Coronary artery (tissue), 2 donors: Measurements from ENCODE around the gene LTC4S.

Experiments
- DNase-seq: peaks from one replicate; pipeline ENCODE4 v3.0.0-alpha.2; 2017; ENCODE audit warnings: low spot score
- H3K27ac ChIP-seq, 2 donors: fragments of 200-600 bp; sonication (generic); one replicate each; pipeline ENCODE4 v1.5.1; 2016 to 2019
- H3K4me3 ChIP-seq: fragments of 200-600 bp; sonication (generic); 2 replicates; pipeline ENCODE4 v1.5.1; 2016; ENCODE audit warnings: mild to moderate bottlenecking, moderate library complexity
- CTCF ChIP-seq: fragments of 200-600 bp; sonication (generic); IDR thresholded peaks from one replicate; pipeline ENCODE4 v1.5.1; 2019; ENCODE audit warnings: antibody characterized with exemption

The LTC4S gene

GRCh38 chr5:179769796-179770195 lies 24.0 kb upstream of the LTC4S start:
- Histone ChIP-seq H3K27ac (no peak overlapping the region), H3K4me3 (no peak overlapping the region)
- no peak for TF ChIP-seq CTCF
- DNase-seq = no peak

- Histone ChIP-seq H3K4me3 (no peak overlapping the region), H3K27ac (no peak overlapping the region)
- DNase-seq = no peak
- TF ChIP-seq CTCF = no peak
Observed at GRCh38 chr5:179771311-179771895, 22.4 kb upstream of the LTC4S start.

GRCh38 chr5:179772351-179772750 lies 21.4 kb upstream of the LTC4S start:
- TF ChIP-seq CTCF = no peak
- no peak for DNase-seq
- H3K27ac ChIP-seq = no peak overlapping the region
- no peak overlapping the region for H3K4me3 ChIP-seq

- no peak for DNase-seq
- TF ChIP-seq CTCF = no peak
- no peak overlapping the region for H3K27ac ChIP-seq
- H3K4me3 ChIP-seq = no peak overlapping the region
Observed at GRCh38 chr5:179773686-179774040, 20.1 kb upstream of the LTC4S start.

GRCh38 chr5:179774442-179774841 lies 19.3 kb upstream of the LTC4S start:
- no peak for TF ChIP-seq CTCF
- DNase-seq = no peak
- Histone ChIP-seq H3K27ac (no peak overlapping the region), H3K4me3 (no peak overlapping the region)

- no peak overlapping the region for H3K27ac ChIP-seq
- TF ChIP-seq CTCF = no peak
- DNase-seq = no peak
- no peak overlapping the region for H3K4me3 ChIP-seq
Observed at GRCh38 chr5:179776411-179776938, 17.3 kb upstream of the LTC4S start.

GRCh38 chr5:179777456-179777855 lies 16.3 kb upstream of the LTC4S start:
- no peak for TF ChIP-seq CTCF
- H3K27ac ChIP-seq = no peak overlapping the region
- H3K4me3 ChIP-seq = no peak overlapping the region
- DNase-seq = no peak
